Activated T-helper 2 cell treated with anti-CD3 and anti-CD28 coated beads, Interferon-gamma antibody, Interleukin-2, Interleukin-4, amounts not matched to agents 10 μg/mL and 5 μg/mL and 100 μg/mL, durations not matched to agents 14 hours and 24 hours and 36 hours (primary cell): Measurements from ENCODE around the gene PTGES2. TPM values are rescaled to one million over a fixed set of nuclear protein-coding genes. Genes with fewer than 3 reads are reported as not detected.

Experiments
- DNase-seq: peaks from one replicate; pipeline ENCODE4 v3.0.0; 2021; ENCODE audit warnings: low spot score
- H3K27ac Mint-ChIP-seq: one replicate; pipeline ENCODE4 v1.8.0; 2021; ENCODE audit warnings: mixed read lengths
- H3K27me3 Mint-ChIP-seq: one replicate; pipeline ENCODE4 v1.8.0; 2021; ENCODE audit warnings: low read depth, mixed read lengths
- H3K36me3 Mint-ChIP-seq: one replicate; pipeline ENCODE4 v1.8.0; 2021; ENCODE audit warnings: low read depth, mixed read lengths
- H3K4me1 Mint-ChIP-seq: one replicate; pipeline ENCODE4 v1.8.0; 2021; ENCODE audit warnings: low read depth, mixed read lengths
- H3K4me3 Mint-ChIP-seq: one replicate; pipeline ENCODE4 v1.8.0; 2021; ENCODE audit warnings: low read depth, mild to moderate bottlenecking, moderate library complexity, mixed read lengths
- H3K9me3 Mint-ChIP-seq: one replicate; pipeline ENCODE4 v1.8.0; 2021; ENCODE audit warnings: mixed read lengths
- intact Hi-C: fragments of 100-400 bp; cut with micrococcal nuclease; formaldehyde crosslinking; loops from one replicate; pipeline ENCODE4 v1.15.1; 2023
- total RNA-seq: library from RNA; stranded (reverse); gene quantifications from 2 replicates; pipeline ENCODE4 v1.2.3, GENCODE V29; 2022

The PTGES2 gene
- total RNA-seq, 1 donor from 2014 or later = 77.6 TPM

- peaks cover 24% of the 10 kb centered on the region for H3K4me1 Mint-ChIP-seq
- H3K27ac Mint-ChIP-seq = peak overlapping the region; percentile 40
- H3K4me3 Mint-ChIP-seq = peak overlapping the region; percentile 78
- no peak for DNase-seq
- no peaks in the 10 kb centered on the region for H3K9me3 Mint-ChIP-seq
- peaks cover 27% of the 10 kb centered on the region for H3K36me3 Mint-ChIP-seq
- no peaks in the 10 kb centered on the region for H3K27me3 Mint-ChIP-seq
- intact Hi-C loops = loop anchor here (5.0 to 10.0 kb wide), 2 partner anchors 152 to 351 kb away; partner anchors contain the start of genes GOLGA2, SH2D3C and SWI5
Measured at GRCh38 chr9:128125580-128126354, 1.8 kb downstream of the PTGES2 start.

DNA sequence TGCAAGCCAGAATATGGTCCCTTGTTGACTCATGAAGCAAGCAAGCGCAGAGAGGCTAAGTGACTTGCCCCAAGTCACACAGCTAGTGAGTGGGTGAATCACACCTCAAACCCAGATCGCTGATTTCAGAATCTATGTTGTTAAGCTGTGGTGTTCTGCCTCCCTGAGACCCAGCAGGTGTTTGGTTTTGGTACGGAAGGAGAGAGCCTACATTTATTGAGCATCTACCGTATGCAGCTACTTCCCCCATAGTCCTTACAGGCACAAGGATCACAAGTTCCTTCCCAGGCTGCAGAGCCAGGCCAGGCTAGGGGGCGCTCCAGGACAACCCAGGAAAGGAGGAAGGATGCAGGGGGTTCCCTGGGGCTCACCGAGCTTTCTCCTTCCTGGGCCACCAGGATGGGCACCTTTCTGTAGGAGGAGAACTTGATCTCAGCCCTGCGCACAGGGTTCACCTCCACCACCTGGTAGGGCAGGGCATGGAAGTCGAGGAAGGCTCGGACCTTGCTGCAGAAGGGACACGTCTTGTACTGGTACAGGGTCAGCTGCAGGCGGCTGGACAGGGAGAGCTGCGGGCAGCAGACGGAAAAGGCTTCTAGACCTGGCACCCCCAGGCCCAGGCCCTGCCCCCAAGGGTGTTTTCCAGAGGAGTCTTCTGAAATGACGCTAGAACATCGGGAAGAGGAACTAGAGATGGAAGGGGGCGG is 2.5 kb downstream of the PTGES2 start:
- Mint-ChIP-seq H3K9me3 (no peaks in the 10 kb centered on the region), H3K4me3 (peak overlapping the region; percentile 30), H3K27me3 (no peaks in the 10 kb centered on the region), H3K4me1 (peaks cover 24% of the 10 kb centered on the region), H3K36me3 (peaks cover 27% of the 10 kb centered on the region), H3K27ac (no peak overlapping the region)
- intact Hi-C loops = loop anchor here (5.0 to 10.0 kb wide), 2 partner anchors 152 to 350 kb away; partner anchors contain the start of genes GOLGA2, SH2D3C and SWI5
- DNase-seq = no peak

- Mint-ChIP-seq H3K9me3 (no peaks in the 10 kb centered on the region), H3K4me1 (peaks cover 22% of the 10 kb centered on the region), H3K27ac (no peak overlapping the region), H3K4me3 (peak overlapping the region; percentile 30), H3K36me3 (peaks cover 27% of the 10 kb centered on the region), H3K27me3 (no peaks in the 10 kb centered on the region)
- DNase-seq = no peak
- intact Hi-C loops = loop anchor here (10.0 kb wide), 1 partner anchor 350 kb away; the partner anchor contains the start of gene SH2D3C
Measured at GRCh38 chr9:128124451-128124850, 3.1 kb downstream of the PTGES2 start.

- H3K27ac Mint-ChIP-seq = no peak overlapping the region
- H3K9me3 Mint-ChIP-seq = no peaks in the 10 kb centered on the region
- H3K36me3 Mint-ChIP-seq = peaks cover 27% of the 10 kb centered on the region
- no peak for DNase-seq
- H3K27me3 Mint-ChIP-seq = no peaks in the 10 kb centered on the region
- intact Hi-C loops = loop anchor here (10.0 kb wide), 1 partner anchor 349 kb away; the partner anchor contains the start of gene SH2D3C
- H3K4me1 Mint-ChIP-seq = peaks cover 17% of the 10 kb centered on the region
- H3K4me3 Mint-ChIP-seq = no peak overlapping the region
Measured at GRCh38 chr9:128123451-128124080, 4.0 kb downstream of the PTGES2 start.

DNA sequence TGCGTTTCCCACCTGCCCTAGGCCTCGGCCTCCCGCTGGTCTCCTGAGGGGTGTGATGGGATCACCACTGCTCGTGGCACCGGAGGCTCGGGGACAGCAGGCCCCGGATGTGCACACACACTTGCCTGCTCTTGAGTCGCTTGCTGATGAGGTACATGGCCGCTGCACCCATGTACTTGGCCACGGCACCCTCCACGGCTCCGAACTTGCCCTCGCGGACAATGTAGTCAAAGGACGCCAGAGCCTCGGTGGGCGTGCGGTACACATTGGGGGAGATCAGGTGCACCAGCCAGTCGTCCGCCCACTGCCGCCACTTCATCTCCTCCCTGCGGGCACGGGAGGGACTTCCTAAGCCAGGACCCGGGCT is 4.7 kb downstream of the PTGES2 start:
- H3K4me3 Mint-ChIP-seq = no peak overlapping the region
- intact Hi-C loops = loop anchor here (10.0 kb wide), 1 partner anchor 348 kb away; the partner anchor contains the start of gene SH2D3C
- H3K9me3 Mint-ChIP-seq = no peaks in the 10 kb centered on the region
- H3K4me1 Mint-ChIP-seq = peaks cover 17% of the 10 kb centered on the region
- no peak overlapping the region for H3K27ac Mint-ChIP-seq
- H3K36me3 Mint-ChIP-seq = peaks cover 27% of the 10 kb centered on the region
- no peaks in the 10 kb centered on the region for H3K27me3 Mint-ChIP-seq
- DNase-seq = no peak

- H3K36me3 Mint-ChIP-seq = peaks cover 27% of the 10 kb centered on the region
- peaks cover 19% of the 10 kb centered on the region for H3K4me1 Mint-ChIP-seq
- DNase-seq = no peak
- H3K9me3 Mint-ChIP-seq = no peaks in the 10 kb centered on the region
- H3K27me3 Mint-ChIP-seq = no peaks in the 10 kb centered on the region
- no peak overlapping the region for H3K27ac Mint-ChIP-seq
- no peak overlapping the region for H3K4me3 Mint-ChIP-seq
- intact Hi-C loops = loop anchor here (10.0 kb wide), 1 partner anchor 347 kb away; the partner anchor contains the start of gene SH2D3C
Measured at GRCh38 chr9:128121924-128122808, 5.4 kb downstream of the PTGES2 start.

DNA sequence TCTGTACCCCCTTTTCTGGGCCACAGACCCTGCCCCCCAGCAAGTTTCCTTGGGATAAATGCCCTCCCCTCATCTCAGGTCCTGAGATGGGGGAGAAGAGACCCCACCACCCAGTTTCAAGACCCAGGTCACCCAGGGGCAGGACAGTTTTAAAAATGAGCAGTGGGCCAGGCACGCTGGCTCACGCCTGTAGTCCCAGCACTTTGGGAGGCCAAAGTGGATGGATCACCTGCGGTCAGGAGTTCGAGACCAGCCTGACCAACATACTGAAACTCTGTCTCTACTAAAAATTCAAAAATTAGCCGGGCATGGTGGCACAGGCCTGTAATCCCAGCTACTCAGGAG is 6.1 kb downstream of the PTGES2 start:
- Mint-ChIP-seq H3K9me3 (no peaks in the 10 kb centered on the region), H3K4me1 (peaks cover 19% of the 10 kb centered on the region), H3K27me3 (no peaks in the 10 kb centered on the region), H3K36me3 (peaks cover 27% of the 10 kb centered on the region), H3K4me3 (no peak overlapping the region), H3K27ac (no peak overlapping the region)
- intact Hi-C loops = loop anchor here (10.0 kb wide), 1 partner anchor 347 kb away; the partner anchor contains the start of gene SH2D3C
- DNase-seq = no peak

- intact Hi-C loops = loop anchor here (10.0 kb wide), 1 partner anchor 346 kb away; the partner anchor contains the start of gene SH2D3C
- Mint-ChIP-seq H3K27ac (no peak overlapping the region), H3K36me3 (peaks cover 22% of the 10 kb centered on the region), H3K27me3 (no peaks in the 10 kb centered on the region), H3K4me3 (no peak overlapping the region), H3K4me1 (peaks cover 14% of the 10 kb centered on the region), H3K9me3 (no peaks in the 10 kb centered on the region)
- no peak for DNase-seq
Measured at GRCh38 chr9:128120741-128121465, 6.6 kb downstream of the PTGES2 start.

DNA sequence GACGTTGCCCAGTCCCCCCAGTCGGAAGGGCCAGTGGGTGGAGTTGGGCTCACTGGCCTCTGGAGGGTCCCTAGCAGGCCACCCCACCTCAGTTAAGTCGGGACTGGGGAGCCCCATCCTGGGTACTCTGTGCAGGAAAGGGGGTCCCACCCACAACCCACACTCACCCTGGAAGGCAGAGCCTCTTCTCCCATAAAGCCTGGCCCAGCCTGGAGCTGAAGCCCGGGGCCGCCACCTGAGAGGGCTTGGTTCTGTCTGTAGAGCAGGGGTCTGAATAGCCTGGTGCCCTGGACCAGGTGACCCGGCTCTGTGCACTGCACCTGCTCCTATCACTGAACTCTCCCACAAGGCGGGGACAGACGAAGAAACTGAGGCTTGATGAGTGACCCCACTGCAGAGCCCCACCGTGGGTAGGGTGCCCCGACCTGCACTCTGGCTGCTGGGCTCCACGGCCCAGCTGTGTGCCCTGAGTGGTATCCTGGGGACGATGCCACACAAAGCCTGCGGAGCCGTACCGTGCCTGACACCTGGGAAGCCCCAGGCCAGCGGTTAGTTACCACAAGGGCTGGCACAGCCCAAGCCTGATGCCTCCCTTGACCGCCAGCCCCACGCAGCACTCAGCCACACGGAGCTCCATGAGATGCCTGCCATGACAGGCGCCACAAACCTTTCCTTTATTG is 7.3 kb downstream of the PTGES2 start:
- H3K4me3 Mint-ChIP-seq = no peak overlapping the region
- intact Hi-C loops = loop anchor here (10.0 kb wide), 1 partner anchor 345 kb away; the partner anchor contains the start of gene SH2D3C
- H3K36me3 Mint-ChIP-seq = peaks cover 19% of the 10 kb centered on the region
- no peaks in the 10 kb centered on the region for H3K27me3 Mint-ChIP-seq
- H3K9me3 Mint-ChIP-seq = no peaks in the 10 kb centered on the region
- DNase-seq = no peak
- no peak overlapping the region for H3K27ac Mint-ChIP-seq
- peaks cover 8% of the 10 kb centered on the region for H3K4me1 Mint-ChIP-seq

DNA sequence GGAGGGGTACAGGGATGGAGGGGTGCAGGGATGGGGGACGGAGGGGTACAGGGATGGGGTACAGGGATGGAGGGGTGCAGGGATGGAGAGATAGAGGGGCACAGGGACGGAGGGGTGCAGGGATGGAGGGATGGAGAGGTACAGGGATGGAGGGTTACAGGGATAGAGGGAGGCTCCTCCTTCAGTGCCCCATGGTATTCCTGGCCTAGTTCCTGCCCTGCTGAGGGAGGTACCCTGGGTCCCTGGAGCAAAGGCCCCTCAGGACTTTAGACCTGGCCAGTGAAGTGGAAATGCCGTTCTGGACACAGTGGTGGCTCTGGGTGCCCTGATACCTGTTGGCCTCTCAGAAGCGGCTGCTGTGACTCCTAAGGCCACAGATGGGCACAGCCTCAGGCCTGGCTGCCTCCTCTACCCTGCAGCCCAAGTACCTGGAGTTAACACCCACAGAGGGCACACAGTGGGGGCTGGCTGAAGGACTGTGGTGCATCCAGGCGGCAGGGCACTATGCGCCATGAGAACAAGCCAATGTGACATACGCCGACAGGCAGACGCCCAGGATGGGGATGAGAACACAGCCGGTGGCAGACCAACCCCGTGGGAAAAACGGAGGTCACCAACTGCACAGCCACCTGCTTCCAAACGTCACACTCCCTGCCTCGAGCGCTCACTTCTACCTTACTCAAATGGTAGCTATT is 8.4 kb downstream of the PTGES2 start:
- no peak overlapping the region for H3K27ac Mint-ChIP-seq
- H3K27me3 Mint-ChIP-seq = no peaks in the 10 kb centered on the region
- intact Hi-C loops = no loop called here
- H3K4me3 Mint-ChIP-seq = no peak overlapping the region
- H3K9me3 Mint-ChIP-seq = no peaks in the 10 kb centered on the region
- peaks cover 17% of the 10 kb centered on the region for H3K36me3 Mint-ChIP-seq
- DNase-seq = no peak
- H3K4me1 Mint-ChIP-seq = peaks cover 2% of the 10 kb centered on the region

- H3K9me3 Mint-ChIP-seq = no peaks in the 10 kb centered on the region
- H3K27ac Mint-ChIP-seq = no peak overlapping the region
- no peak overlapping the region for H3K4me3 Mint-ChIP-seq
- intact Hi-C loops = no loop called here
- H3K4me1 Mint-ChIP-seq = peaks cover 2% of the 10 kb centered on the region
- no peak for DNase-seq
- no peaks in the 10 kb centered on the region for H3K27me3 Mint-ChIP-seq
- peaks cover 17% of the 10 kb centered on the region for H3K36me3 Mint-ChIP-seq
Measured at GRCh38 chr9:128118472-128118857, 9.1 kb downstream of the PTGES2 start.
